CD4-positive, alpha-beta T cell treated with Interleukin-1 beta for 1 hour (primary cell): ENCODE results near the gene SMIM30.
"Not testable (repeated sequence)": the region's sequence is repeated elsewhere in the genome, so short reads cannot be mapped to it uniquely, and the experiment has no call there.

Experiments
- DNase-seq, 2 donors: peaks; one replicate each; pipeline ENCODE4 v3.0.0-alpha.2; 2020 to 2022

Gene SMIM30, protein sequence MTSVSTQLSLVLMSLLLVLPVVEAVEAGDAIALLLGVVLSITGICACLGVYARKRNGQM

DNA sequence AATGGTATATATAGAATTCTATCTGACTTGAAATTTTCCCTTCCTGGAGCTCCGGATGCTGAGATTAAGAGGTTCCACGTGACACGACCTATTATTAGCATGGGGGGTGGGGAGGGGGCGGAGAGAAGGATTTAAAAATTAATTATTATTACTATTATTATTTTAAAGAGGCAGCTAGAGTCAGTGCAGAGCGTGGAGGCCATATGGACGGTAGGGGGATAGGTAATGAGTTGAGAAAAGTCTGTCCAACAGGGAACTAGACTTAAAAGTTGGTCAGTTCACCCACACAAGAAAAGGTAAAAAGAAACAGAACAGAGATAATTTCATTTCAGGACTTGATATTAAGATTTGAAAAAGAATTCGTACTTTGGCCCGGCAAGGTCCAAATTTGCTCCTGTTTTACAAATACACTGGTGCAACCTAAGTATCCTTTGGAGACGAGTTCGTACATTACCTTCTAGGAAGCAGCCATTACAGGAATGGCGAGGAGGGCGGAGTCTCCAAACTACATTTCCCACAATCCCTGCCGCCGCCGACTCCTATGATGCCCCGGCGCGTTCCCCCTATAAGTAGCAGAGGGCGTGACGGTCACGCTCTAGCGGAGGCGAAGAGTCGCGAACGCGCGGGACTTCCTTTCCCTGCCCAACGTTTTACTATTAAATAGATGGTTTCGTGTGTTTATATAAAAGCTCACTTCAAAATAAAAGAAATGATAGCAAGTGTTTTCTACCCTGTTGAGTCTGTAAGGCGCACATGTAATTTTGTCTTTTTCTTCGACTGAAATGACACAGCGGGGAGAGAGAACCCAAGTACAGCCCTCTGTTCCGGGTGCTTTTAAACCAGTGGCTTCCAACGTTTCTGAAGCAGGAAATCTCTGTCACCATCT is at the start of gene SMIM30:
Gene SMIM30 (minus strand): TSS at position 481 of the 886 bp plus-strand sequence. CDS start 976 bp downstream, outside the sequence.
- peak; percentile 88 for DNase-seq

DNA sequence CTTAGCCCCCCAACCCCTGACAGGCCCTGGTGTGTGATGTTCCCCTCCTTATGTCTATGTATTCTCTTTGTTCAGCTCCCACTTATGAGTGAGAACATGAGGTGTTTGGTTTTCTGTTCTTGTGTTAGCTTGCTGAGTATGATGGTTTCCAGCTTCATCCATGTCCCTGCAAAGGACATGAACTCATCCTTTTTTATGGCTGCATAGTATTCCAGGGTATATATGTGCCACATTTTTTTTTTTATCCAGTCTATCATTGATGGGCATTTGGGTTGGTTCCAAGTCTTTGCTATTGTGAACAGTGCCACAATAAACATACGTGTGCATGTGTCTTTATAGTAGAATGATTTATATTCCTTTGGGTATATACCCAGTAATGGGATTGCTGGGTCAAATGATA is 47.8 kb upstream of the SMIM30 start:
- not testable (repeated sequence) for DNase-seq

DNA sequence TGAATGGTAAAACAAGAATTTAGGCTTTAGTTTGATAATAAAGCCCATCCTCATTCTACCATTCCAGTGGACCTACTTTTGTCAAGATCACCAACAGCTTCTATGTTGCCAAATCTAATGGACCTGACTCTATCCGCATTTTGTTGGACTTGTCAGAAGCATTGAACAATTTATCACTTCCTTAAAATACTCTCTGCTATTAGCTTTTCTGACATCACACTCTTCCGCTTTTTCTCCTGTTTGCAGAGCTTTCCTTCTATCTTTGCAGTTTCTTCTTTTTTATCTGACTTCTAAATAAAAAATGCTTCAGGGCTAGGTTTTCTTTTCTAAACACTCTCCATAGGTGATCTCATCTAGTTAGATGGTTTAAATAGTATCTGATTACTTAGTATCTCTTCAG is 42.7 kb upstream of the SMIM30 start:
- DNase-seq, result no peak

DNA sequence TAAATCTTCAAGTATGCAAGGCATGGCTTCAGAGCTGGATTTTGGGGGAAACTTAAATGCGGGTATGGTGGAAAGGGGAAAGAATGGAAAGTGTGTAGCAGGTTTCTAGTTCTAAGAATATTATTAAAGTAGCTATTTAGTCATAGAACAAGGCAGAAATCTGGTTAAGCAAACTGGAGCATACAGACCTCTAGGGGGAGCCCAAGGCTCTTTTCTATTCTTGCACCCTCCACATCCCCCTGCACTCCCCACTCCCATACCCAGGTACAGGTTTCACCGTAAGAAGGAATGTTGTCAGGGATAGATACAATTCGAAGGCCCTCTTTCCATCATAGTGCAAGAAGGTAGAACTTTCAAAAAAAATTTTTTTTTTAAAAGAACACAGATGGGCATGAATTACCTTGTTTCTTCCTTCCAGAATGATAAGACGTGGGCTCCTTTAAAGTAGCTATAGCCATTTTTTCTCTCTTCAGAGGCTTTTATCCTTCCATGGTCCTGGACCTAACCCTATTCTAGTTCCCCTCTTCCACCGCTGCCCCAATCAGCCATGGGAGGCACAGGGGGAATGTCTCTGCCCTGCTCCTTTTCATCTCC is 41.5 kb upstream of the SMIM30 start:
- DNase-seq, result peak in 1 of 2 donors; percentile 4

DNA sequence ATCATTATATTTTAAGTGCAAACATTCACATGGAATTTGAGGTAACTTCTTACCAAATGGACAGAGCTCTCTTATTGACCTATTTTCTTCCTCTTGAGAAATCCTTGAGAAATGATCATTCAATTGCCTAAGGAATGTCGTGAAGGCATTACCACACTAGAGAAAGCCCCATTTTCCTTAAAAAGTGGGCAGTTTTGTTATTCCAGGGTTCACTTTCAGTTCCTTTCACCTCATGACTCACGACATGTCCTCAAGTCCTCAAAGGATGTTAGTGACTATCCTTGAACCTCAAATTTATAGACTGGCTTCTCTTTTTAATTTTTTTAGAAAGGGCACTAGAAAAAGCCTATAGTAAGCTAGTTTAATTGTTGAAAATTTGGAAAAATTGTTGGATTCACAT is 40.4 kb upstream of the SMIM30 start:
- DNase-seq, result no peak

DNA sequence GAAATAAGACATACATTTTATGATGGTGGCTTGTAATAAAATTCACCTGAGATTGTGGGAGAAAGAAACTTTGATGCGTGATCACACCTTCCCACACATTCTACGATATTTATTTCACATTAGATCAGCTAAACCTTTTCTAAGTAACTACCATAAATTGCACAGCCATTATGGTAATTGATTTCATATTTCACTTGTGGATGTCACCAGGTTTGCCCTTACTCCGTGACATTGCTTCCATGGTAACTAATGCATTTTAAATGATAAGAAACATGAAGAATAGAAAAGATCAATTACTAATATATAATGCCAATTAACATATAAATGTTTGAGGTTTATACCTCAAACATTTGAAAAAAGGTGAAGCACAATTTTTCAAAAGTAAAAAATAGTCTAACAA is 35.8 kb upstream of the SMIM30 start:
- DNase-seq, result no peak

DNA sequence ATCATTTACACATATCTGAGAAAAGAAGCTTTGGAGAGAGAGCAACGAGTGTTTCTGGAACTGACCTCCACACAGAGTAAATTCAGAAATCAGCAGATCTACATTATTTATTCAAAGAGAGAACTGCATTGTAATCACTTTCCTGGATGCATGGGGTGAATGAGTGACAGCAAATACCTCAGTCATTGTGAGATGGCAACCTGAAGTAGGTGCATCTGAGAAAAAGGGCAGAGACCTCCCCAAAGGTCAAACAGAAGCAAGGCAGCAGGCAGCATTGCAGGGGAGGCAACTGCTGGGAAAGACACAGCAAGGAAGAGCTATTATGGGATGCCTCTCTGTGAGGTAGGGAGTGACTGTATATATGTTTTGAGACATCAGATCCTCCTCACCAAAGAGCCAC is 26.5 kb upstream of the SMIM30 start:
- DNase-seq, result no peak

DNA sequence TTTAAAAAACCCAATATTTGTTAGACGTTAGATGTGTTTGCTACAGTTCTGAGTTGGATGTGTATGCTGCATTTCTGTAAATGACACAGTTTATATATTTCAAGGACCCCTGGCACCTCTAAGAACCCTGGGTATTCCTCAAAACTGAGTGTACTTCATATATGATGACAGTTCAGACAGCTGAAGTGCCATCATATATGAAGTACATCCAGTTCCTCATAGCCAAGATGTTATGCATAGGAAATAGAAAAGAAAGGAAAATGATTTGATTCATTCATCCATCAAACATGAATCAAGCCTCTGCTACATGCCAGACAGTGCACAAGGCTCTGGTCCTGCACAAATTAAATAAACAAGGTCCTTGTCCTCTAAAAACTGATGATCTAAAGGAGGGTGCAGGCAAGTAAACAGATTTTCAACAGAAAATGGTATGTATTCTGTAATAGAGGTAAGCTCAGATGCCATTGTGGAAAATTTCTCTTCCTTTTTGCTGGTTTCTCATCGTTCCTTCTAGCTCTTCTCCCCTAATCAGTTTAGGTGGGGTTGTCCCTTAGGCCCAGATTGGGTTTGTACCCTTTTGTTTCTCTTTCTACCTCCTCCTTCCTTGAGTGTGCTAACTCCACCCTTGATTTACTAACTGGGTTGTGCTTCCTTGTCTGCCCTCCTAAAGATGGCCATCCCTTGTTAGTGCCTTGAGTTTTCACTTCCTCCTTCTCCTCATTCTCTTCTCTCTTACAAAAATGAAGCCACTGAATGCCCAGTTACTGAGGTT is 25.3 kb upstream of the SMIM30 start:
- DNase-seq, result no peak

DNA sequence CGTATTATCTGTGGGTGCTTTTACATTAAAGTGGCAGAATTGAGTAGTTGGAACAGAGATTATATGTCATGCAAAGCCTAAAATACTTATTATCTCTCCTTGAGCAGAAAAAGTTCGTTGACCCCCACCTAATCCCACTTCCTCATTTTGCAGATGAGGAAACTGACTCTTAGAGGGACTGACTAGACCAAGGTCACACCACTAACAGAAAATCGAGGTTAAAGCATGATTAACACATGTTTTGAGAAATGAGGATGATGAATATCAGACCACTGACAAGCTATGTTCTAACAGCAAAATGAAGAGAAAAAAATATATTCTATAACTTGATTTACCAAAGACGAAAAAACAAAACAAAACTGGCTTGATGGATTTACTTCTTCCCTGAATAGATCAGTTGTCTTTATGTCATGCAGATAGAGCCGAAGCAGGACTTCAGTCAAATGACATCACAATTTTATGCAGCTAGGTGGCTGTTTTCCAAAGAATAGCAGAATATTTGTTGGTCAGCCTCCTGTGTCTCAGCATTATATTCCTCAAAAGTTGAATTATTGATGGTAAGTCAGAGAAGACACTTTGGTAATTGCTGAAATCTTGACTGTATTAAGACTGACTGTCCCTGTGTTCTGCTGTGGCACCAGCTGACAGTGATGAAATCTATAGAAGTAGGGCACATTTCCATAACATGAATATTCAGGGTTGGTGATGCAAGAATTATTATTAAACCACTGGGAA is 24.2 kb upstream of the SMIM30 start:
- DNase-seq, result no peak

DNA sequence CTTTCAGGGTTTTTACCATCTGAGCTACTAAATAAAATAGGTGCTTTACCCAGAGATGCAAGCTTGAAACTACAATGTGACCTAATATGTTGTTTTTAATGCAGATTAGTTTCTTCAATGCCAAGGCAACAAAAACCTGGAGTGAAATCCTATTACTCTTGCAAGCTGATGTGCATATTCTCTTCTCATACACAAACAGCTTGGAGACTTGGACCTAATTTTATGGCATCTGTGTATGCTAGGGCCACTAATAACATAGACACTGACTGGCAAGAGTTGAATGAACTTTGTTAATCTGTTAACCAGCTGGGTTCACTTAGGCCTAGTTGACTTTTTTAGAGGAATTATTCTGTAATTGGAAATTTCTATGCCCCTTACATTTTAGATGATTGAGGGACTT is 23.4 kb upstream of the SMIM30 start:
- DNase-seq, result no peak

DNA sequence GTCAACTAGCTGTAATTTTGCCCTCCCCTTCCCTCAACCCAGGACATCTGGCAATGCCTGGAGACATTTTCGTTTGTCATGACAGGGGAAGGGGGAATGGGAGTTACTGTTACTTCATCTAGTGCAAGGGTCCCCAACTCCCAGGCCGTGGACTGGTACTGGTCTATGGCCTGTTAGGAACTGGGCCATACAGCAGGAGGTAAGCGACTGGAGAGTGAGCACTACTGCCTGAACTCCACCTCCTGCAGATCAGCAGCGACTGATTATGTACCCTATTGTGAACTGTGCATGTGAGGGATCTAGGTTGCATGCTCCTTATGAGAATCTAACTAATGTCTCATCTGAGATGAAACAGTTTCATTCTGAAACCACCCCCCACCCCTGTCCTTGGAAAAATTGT is 22.6 kb upstream of the SMIM30 start:
- no peak for DNase-seq

DNA sequence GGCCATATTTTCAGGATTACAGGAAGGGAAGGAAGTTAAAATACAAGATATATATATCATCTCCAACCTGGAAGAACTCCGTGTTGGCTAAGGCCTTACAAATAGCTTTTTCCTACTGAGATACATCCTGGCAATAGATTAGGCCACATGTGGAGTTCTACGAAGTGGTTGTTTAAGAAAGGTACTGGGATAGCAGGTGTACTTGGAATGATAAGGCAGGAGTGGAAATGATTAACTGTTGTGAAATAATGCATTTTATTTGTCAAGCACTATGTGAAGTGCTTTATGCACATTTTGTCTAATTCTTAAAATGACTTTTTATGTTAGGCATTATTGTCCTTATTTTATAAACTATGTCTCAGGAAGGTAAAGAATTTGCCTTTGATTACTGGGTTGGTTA is 18.9 kb upstream of the SMIM30 start:
- no peak for DNase-seq

DNA sequence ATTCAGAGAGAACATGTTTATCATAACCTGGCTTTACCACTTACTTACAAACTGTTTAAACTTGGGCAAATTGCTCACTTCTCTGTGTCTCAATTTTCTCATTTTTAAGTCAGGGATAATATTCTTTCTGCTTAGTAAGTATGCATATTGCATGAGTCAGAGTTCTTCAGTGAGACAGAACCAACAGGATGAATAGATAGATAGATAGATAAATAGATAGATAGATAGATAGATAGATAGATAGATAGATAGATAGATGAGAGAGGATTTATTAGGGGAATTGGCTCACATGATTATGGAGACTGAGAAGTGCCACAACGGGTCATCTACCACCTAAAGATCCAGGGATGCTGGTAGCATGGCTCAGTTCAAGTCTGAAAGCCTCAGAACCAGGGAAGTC is 15.7 kb upstream of the SMIM30 start:
- no peak for DNase-seq

DNA sequence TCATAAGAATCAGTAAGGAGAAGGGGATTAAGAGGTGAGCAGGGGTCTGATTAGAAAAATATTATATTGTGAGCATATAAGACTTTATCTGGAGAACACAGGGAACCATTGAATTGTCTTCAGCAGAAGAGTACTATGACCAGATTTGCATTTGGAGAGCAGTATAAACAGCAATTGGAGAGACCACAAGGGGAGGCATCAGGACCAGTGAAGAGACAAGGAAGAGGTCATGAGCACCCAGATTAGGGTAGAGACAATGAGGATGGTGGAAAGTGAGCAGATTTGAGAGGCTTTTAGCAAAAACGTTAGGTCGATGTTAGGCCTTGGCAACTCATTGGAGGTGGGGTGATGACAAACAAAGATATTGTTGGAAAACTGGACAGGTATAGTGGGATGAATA is 13.0 kb upstream of the SMIM30 start:
- DNase-seq, result no peak

DNA sequence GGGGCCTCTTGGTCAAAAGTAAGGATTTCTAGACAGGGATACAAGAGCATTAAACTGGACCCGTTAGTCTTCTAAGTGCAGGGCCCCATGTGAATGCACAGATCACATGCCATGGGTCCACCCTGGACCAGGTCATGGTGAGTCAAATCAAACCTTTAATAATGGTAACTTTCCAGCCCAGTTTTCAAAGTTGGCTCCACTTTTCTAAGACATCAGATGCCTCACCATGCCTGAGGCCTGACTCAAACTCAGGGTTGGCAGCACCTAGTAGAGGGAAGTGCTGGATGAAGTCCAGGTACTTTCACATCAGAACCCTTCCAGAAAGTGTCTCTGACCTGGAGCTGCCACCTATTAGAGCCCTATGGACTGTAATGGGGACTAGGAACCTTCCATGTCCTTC is 9.7 kb upstream of the SMIM30 start:
- DNase-seq, result no peak

DNA sequence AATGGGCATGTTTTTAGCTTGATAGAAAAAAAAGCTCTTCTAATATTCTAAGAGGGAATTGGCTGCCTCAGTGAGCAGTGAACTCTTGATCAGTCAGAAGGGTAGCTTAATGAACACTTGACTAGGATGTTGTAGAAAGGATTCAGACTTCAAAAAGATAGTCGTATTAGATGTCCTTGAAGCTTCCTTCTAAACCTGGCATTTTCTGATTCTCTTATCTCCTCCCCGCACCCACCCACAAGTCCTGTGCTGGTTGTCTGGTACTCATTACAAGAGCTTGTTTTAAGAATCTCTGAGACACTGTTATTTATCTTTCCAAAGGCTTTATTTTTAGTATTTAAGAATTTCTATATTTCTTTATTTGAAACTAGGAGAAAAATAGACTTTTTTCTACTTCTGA is 7.4 kb upstream of the SMIM30 start:
- no peak for DNase-seq

DNA sequence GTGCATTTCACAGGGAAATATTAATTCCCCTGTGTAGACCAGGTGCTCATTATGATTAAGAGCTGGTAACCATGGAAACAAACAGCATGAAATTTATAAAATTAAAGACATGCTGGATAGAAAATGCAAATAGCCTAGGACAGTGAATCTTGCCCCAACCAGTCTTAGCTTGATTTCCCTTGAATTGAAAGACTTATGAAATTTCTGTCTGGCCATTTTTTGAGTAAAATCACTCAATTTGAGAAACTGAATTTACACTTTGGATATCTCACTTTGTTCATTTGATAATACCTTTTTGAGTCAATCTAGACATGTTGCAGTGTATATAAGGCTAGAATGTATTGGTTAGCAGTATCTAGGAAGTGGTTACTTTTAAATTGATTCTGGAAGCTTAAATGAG is 4.4 kb upstream of the SMIM30 start:
- no peak for DNase-seq

DNA sequence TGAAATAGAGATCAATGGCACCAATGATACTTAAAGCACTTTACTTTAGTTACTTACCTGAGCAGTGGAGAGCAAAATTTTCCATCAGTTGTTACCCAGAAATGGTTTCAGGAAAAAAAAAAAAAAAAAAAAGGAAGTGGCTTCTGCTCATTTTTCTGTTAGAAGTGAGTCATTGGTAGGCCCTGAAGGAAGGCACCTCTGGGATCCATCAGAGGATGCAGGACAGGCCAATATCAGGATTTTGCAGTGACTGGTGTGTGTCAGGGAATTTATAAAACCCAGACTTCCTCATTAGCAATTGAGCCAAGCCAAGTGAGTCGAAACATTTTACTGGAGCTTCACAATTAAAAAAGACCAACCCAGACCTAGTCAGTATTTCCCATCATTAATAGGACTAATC is 2.3 kb upstream of the SMIM30 start:
- no peak for DNase-seq

DNA sequence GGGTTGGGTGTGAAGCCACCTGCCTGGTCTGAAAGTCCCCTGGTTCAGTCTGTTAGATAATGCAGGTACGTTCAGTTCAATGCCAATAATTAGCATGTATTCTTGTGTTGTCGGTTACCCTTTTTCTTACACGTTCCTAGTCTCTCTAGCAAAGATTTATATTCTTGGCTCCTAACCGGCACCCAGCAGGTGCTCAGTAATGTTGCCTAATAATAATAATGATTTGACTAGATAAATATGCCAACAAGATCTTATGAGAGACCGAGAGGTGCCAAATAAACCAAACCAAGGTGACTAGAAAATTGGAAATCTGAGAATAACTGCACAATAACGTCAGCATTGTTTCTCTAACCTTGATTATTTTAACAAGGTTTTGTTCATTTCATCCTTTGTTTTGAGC is 1.1 kb upstream of the SMIM30 start:
- no peak for DNase-seq

DNA sequence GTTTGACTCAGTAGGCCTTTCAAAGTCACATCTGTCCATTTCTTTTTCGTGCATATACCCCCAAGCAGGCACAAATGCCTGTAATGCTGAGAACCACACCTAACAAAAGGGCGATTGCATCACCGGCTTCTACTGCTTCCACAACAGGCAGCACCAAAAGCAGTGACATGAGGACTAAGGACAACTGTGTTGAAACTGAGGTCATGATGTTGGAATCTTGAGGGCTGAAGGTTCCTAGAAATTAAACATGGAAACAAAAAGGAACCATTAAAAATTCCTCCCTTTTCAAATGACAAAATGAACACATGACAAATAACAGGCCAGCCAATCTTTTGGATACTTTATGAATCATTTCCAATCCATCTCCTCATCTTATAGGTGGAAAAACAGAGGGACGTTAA is 980 bp downstream of the SMIM30 start:
- DNase-seq, result peak in 1 of 2 donors; percentile 4

DNA sequence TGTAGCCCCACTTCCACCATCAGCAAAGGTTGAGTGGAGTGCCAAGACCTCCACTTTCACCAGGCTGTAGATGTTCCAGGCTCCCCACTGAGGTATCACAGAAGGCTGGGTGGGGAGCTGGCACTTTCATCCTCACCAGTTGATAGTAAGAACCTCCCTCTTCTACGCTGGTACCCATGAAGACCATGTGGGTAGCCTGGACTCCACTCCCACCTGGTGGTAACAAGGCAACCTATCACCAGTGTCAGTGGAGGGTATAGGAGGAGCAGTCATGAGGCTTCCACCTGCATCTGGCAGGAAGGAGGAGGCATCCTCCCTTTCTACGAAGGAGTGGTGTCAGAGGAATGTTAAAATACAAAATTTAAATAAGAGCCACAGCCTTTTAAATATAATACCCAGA is 4.4 kb downstream of the SMIM30 start:
- DNase-seq, result no peak

DNA sequence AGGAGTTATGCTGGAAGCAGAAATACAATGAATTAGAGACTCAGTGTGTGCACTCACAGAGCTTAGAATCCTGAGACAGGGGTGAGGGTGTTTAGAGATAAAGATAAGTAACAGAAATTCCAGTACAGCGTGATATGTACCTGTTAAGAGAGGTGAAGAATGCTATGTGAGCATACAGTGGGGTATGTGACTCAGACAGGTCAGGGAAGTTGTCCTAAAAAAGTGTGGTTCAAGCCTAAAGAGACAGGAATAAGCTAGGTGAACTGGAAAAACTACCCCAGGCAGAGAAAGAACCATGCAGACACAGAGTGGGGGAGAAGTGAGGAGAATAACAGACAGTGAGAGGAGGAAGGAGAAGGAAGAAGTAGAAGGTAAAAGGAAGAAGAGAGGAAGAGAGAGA is 8.6 kb downstream of the SMIM30 start:
- no peak for DNase-seq

DNA sequence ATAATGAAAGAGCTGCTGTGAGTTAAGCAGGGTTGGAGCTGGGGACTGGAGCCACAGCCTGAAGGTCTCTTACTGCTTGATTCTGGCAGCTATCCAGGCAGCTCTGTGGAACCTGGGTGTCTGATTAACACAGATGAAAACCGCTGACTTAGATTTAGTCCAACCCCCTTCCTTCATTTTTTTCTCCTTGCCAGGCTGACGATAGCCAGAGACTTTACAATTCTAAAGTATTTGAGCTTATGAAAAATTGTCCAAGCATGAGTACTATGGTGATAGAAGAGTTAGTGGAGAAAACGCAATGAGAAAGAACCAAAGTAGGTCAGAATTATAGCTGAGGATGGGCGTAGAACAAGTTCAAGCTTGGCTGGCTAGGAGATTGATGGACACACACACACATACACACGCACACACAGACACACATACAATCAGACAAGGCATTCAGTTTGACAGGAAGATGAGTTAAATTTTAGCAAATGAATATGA is 18.2 kb downstream of the SMIM30 start:
- DNase-seq, result no peak
